SW480 (cell line): ENCODE data around the gene CERS1.

Experiments used
- DNase-seq: peaks from one replicate; pipeline ENCODE4 v3.0.0-alpha.2; 2016; ENCODE audit warnings: low spot score

Gene CERS1

GRCh38 chr19:18898607-18899408 lies 2.9 kb upstream of the CERS1 start:
- no peak for DNase-seq

DNA sequence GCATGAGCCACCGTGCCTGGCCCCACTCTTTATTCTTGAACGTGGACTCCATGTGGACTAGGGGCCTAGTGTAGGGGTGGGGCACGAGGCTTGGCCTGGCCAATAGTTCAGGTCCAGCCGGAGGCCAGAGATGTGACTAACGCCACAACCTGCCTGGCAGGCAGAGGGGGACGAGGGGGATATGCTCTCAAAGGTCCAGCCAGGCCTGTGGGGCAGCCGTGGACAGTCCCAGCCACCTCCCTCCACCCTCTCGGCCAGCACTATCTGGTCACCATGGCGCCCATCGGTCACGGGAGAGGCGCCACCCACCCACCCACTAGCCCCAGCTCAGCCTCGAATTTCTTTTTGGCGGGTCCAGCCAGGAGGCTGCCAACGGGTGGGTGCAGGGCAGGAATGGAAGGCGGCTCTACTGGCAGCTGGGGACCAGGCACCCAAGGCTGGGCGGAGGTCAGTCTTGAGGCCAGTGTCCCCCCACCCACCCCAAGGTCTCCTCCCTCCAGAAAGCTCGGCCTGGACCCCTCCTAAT lies 2.2 kb upstream of the CERS1 start:
- DNase-seq = no peak

GRCh38 chr19:18897094-18898029 lies 1.4 kb upstream of the CERS1 start:
- DNase-seq = no peak

DNA sequence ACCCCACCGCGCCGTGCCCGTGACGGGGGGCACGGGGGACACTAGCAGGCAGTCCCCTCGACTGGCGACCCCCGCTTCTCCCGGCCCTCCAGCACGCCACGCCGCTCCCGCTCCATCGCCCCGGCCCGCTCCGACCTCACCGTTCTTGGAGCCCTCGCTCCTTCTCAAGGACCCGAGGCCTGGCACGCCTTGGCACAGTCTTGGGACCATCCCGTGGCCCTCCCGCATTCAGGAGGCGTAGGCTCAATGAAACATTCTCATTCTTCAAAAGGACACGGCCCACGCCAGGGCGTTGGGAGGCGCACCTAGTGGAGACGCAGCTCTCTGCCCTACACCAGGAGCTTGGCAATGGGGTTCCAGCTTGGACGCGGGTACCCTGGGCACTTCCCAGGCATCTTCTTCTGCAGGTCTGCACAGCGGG lies 473 bp upstream of the CERS1 start:
- peak; percentile 27 for DNase-seq

DNA sequence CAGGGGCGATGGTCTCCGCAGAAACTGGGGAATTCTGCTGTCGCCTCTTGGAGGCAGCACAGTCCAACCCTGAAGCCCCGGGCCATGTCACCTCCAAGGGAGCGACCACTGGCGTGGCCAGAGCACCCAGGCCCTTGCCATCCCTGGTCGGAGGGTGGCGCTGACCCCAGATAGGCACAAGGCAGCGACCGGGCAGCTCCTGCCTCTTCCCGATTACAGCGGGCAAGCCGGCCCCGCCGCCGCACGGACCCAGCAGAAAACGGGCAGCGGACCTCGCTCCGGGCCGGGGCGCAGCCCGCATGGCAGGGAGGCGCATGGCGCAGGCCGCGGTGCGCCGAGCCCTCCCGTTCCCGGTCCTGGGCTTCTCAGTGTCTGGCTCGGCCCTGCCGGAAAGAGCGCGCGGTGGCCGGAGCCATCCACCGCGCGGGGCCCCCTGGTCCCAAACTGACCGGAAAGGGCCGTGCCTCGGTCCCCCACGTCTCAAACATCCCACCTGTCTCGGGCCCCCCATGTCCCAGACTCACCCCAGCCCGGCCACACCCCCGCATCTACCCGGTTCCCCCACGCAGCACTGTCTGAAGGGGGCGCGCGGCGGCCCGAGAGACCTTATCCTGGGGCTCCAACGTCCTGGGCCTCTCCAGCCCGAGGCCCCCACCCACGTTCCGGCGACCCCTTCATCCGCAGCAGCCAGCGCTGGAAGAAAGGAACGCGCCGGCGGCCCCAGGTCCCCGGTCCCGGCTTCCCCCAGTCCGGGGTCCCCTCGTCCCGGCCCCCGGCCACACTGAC lies 727 bp downstream of the CERS1 start:
- peak; percentile 83 for DNase-seq

DNA sequence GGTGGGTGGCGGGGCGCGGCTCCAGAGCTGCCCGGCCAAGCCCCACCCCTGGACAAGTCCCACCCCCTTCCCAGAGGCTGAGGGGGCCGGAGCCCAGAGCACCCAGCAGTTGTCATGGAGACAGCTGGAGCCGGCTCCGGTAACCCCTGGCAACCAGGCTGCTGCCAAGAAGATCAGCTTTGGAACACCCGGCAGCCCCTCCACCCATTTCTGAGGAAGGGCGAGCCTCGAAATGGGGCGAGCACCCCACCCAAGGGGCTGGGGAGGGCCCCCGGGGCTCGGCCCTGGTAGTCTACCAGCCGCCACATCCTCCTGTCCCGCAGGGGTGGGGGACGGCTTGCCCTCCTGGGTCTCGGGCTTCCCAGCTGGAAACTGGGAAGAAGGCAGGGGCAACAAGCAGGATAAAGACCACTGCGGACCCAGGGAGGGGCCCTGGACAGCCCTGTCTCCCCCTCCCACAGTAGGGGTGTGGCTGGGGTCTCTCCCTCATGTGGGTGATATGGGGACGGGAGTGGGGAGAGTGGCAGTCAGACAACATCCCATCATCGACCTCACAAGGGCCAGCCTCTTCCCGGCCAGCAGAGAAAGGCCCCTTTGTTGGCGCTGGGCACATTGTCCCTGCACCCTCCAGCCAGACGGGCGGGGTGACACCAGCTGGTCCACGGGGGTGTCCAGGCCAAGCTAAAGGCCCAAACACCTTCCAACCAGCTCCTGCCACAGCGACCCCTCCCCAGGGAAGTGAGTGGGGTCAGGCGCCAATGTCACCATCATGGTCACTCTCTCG lies 1.5 kb downstream of the CERS1 start:
- DNase-seq = no peak

DNA sequence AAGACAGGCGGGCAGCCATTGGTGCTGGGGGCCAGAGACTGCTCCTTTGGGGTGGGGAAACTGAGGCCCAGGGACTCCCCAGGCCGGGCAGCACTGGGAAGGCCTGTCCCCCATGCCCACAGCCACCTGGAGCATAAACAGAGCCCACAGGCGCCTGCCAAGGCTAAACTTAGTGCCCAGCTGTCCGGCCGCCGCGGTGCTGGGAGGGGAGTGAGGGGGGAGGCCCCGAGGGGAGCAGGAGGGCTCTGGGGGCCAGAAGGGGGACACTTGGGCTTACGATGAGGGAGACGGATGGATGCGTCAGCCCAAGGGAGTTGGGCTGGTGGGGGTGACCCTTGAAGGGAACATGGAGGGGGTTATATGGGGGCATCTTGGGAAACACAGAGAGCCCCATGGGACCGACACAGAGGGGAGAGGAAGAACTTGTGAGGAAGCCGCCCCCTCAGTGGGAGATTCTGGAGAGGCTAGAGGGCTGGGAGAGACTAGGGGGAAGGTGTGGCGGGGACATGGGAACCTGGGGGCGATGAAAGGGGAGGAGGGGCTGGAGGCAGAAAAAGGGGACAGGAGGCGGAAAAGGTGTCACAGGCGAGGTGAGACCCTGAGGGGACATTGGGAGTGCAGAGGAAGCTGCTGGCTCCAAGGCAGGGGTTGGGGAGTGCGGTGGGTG lies 2.2 kb downstream of the CERS1 start:
- DNase-seq = no peak

DNA sequence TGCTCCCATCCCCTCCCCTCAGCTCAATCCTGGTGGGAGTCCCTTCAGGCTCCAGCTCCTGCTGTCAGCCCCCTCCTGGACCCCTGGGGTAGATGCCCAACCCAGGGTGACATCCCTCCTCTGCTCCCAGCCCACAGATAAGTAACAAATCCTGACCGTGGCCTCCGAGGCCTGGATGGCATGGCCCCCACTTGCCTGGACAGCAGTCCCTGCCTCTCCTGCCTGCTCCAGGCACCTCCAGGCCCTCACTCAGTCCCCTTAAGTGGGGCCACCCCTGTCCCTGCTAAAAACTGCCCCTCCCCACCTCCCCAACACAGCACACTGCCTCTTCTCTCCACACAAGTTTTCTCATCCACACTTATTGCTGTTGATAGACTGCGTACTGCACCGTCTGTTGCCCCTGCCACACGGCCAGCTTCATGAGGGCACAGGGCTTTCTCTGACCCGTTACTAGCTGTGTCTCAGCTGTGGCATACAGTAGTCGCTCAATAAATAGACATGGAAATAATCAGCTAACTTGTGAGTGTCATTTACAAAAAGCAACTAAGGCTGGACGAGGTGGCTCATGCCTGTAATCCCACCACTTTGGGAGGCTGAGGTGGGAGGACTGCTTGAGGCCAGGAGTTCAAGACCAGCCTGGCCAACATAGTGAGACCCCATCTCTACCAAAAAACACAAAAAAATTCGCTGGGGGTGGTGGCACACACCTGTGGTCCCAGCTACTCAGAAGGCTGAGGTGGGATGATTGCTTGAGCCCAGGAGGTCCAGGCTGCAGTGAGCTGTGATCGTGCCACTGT lies 5.8 kb downstream of the CERS1 start:
- no peak for DNase-seq

GRCh38 chr19:18886972-18887371 lies 9.0 kb downstream of the CERS1 start:
- DNase-seq = no peak

GRCh38 chr19:18883526-18884304 lies 12.2 kb downstream of the CERS1 start:
- peak; percentile 80 for DNase-seq

DNA sequence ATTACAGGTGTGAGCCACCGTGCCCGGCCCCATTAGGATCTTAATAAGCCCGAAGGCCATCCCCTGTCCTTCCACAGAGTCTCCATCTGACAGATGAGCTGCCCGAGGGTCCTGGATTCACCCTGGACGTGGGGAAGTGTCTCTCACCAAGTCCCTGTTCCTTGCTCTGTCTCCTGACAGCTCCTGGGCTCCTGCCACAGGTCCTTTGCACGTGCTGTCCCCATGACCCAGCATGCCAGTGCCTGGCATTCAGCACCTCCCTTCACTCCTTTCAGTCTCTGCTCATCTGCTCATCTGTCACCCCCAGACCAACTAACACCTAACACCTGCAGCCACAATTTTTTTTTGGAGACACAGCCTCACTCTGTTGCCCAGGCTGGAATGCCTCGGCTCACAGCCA lies 14.5 kb downstream of the CERS1 start:
- no peak for DNase-seq

GRCh38 chr19:18879579-18880373 lies 16.2 kb downstream of the CERS1 start:
- peak; percentile 77 for DNase-seq

GRCh38 chr19:18878858-18879578 lies 16.9 kb downstream of the CERS1 start:
- no peak for DNase-seq

DNA sequence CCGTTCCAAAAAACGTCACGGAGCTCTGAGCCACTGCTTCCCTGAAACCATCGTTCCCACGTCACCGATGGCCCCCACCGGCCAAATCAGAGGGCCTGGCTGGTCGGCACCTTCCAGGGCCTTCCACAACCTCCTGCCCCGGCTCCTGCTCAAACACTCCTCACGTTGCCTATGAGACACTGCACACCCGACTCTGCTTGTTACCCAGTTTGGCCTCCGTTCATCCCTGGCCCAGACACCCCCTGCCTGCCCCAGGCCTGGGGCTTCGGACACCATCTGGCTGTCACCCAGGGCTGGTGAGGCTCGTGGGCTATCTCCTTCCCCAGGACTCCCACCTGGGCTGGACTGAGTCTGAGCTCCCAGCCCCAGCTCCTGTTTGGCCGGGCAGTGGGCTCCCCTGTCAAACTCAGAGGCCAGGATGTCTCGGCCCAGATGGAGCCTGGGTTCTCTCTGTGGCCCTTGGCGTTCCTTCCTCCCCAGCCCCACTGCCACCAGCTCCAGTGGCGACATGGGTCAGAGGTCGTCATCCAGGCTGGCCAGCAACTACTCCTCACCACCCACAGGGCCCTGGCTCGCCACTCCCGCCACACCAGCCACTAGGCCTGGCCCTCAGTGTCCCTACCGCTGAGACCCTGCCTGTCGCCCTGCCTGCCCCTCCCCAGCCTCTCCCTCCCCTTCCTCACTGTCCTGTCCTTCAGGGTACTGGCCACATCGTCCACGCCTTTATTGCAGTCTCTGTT lies 17.7 kb downstream of the CERS1 start:
- DNase-seq = no peak

DNA sequence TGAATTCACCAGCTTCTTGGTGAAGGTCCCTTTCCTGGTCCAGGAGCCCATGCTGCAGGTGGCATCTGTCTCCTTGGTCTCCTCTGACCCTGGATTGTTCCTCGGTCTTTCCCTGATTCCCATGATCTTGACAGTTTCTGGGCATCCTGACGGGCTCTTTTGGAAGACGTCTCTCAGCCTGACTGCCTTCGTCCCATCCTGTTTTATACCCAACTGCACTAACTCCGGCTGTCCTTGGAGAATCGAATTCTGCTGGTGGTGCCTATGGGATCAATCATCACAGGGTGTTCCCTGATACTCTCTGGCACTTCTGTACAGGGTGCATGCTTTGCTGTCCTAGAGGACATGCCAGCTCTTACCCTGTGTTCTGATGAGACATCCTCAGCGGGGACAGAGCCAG lies 19.1 kb downstream of the CERS1 start:
- no peak for DNase-seq

GRCh38 chr19:18875726-18876125 lies 20.2 kb downstream of the CERS1 start:
- DNase-seq = no peak

- DNase-seq = no peak
Measured at GRCh38 chr19:18871543-18871942, 24.4 kb downstream of the CERS1 start.
